ENCODE results near the gene TMEM72.

The TMEM72 gene

GRCh38 chr10:44950326-44951225 is 39.4 kb downstream of the TMEM72 start:
- in situ Hi-C loops (cut with MboI; ENCODE audit: low sequenced_read_pairs): loop anchor here (25.0 kb wide), 1 partner anchor 1538 kb away; the partner anchor contains the start of gene HNRNPF

- in situ Hi-C loops (cut with MboI; ENCODE audit: low sequenced_read_pairs): loop anchor here (25.0 kb wide), 1 partner anchor 1539 kb away; the partner anchor contains the start of gene HNRNPF
These were observed 40.6 kb downstream of the TMEM72 start for GRCh38 chr10:44951576-44952226.

- in situ Hi-C loops (cut with MboI; ENCODE audit: low sequenced_read_pairs): loop anchor here (25.0 kb wide), 1 partner anchor 1541 kb away; the partner anchor contains the start of gene HNRNPF
These were observed 41.7 kb downstream of the TMEM72 start for GRCh38 chr10:44952779-44953231.

DNA sequence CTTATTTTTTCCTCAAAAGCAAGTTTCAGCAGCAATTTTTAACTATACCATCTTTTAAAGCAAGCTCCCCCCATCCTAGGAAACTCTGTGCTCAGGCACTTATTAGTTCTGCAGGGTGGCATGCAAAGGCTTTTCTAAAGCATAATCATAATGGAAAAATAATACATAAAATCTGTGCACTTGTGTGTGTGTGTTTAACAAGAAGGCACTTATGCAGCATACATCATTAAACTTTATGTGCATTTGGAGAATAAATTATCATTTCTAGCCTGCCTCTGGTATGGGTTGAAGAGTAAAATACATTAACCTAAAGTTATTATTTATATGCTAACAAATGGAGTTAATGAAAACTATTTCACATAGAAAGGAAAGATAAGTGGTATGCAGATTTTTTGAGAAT is 42.9 kb downstream of the TMEM72 start:
- in situ Hi-C loops (cut with MboI; ENCODE audit: low sequenced_read_pairs): loop anchor here (25.0 kb wide), 1 partner anchor 1542 kb away; the partner anchor contains the start of gene HNRNPF

DNA sequence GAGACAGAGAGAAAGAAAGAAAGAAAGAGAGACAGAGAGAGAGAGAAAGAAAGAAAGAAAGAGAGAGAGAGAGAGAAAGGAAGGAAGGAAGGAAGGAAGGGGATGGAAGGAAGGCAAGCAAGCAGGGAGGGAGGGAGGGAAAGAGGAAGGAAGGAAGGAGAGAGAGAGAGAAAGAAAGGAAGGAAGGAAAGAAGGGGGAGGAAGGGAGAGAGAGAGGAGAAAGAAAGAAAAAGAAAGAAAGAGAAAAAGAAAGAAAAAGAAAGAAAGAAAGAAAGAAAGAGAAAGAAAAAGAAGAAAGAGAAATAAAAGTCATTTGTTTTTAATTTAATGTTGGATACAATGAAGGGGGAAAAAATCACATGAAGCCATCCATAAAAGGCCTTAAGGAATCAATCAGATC is 43.8 kb downstream of the TMEM72 start:
- in situ Hi-C loops (cut with MboI; ENCODE audit: low sequenced_read_pairs): loop anchor here (25.0 kb wide), 1 partner anchor 1543 kb away; the partner anchor contains the start of gene HNRNPF

DNA sequence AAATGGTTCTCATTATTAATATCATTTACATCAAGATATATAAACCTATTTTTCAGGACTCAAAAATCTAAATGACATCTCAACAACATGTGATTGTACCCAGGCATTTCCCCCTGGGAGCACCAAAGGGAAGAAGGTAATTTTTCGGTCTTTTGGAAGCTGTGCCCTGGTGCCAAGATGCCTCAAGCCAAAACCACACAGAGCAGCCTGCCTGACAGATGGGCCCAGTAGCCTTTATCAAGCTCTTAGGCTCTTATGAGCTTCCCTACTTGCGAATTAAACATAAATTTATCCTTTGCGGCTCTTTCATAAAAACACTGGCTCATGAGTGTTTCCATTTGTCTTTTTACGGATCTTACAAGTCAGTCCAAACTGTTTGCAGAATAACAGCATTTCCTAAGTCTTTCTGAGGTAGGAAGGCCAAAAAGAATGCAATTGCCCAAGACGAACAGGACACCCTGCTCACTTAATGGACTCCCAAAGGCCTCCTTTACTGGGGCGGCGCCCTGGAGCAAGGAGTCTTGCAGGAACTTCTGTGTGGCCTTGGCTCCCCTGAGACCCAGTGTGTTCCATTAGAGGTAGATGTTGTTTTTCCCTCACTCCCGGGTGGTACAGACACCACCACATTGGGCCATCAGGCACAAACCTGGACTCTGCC is 44.4 kb downstream of the TMEM72 start:
- in situ Hi-C loops (cut with MboI; ENCODE audit: low sequenced_read_pairs): loop anchor here (25.0 kb wide), 1 partner anchor 1543 kb away; the partner anchor contains the start of gene HNRNPF

- in situ Hi-C loops (cut with MboI; ENCODE audit: low sequenced_read_pairs): loop anchor here (25.0 kb wide), 1 partner anchor 1544 kb away; the partner anchor contains the start of gene HNRNPF
These were observed 45.1 kb downstream of the TMEM72 start for GRCh38 chr10:44956226-44956625.

DNA sequence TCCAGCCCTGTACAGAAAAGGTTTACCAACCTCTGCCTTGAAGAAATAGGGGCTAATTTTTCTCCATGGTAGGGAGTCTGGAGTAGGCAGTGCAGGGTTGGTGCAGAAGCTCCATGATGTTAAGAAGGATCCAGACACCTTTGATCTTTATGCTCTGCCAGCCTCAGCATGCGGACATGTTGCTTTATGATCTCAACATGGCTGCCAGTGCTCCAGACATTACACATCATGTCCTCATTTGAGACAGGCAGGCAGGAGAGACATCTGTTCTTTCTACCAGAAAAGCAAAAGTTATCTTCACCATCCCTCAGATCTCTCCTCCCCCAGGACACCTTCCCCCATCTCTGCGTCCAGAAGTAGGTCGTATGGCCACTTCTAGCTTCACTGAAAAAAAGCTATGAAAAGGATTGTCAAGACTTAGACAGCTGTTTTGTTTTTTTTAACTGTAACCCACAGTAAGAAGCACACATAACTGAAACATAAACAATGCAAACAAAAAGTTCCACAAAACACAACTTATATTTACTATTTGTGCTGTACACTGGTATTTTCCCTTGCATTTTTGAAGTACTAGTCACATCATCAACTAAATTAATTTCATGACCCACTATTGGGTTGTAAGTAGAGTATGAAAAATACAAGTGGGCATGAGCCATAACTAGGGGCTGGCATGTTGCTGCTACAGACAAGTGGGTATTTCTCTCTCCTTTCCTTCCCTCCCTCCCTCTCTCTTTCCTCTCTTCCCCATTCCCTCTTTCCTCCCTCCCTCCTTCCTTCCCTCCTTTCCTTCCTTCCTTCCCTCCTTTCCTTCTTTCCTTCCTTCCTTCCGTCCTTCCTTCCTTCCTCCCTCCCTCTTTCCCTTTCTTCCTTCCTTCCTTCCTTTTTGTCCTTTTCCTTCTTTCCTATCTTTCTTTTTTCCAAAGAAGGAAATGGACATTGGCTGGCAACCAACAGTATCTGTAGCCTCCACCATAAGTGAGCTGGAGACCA is 45.9 kb downstream of the TMEM72 start:
- in situ Hi-C loops (cut with MboI; ENCODE audit: low sequenced_read_pairs): loop anchor here (25.0 kb wide), 1 partner anchor 1545 kb away; the partner anchor contains the start of gene HNRNPF

GRCh38 chr10:44958196-44958897 is 47.2 kb downstream of the TMEM72 start:
- in situ Hi-C loops (cut with MboI; ENCODE audit: low sequenced_read_pairs): loop anchor here (25.0 kb wide), 1 partner anchor 1546 kb away; the partner anchor contains the start of gene HNRNPF

GRCh38 chr10:44958898-44959246 is 47.7 kb downstream of the TMEM72 start:
- in situ Hi-C loops (cut with MboI; ENCODE audit: low sequenced_read_pairs): loop anchor here (25.0 kb wide), 1 partner anchor 1547 kb away; the partner anchor contains the start of gene HNRNPF

GRCh38 chr10:44959247-44960087 is 48.3 kb downstream of the TMEM72 start, which contains the start of gene RASSF4:
Gene RASSF4 (plus strand): TSS chr10:44959802. CDS start chr10:44970203, 10,401 bp downstream.
- in situ Hi-C loops (cut with MboI; ENCODE audit: low sequenced_read_pairs): loop anchor here (25.0 kb wide), 1 partner anchor 1547 kb away; the partner anchor contains the start of gene HNRNPF

DNA sequence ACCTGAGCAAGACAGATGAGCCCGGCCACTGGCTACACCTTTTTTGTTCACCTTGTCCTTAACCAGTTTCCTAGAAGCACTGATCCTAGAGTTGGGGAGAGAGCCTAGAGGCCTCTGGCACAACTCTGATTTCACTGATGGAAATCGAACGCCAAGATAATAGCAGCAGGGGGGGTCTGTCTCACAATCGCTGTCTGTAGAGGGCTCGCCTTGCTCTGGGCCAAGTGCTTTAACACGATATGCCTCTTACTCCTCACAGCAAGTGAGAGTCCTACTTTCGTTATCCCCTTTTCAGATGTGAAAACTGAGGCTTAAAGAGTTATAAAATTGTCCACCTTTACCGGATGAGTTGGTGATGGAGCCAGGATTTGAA is 48.9 kb downstream of the TMEM72 start:
- in situ Hi-C loops (cut with MboI; ENCODE audit: low sequenced_read_pairs): loop anchor here (25.0 kb wide), 1 partner anchor 1548 kb away; the partner anchor contains the start of gene HNRNPF

GRCh38 chr10:44960482-44961229 is 49.5 kb downstream of the TMEM72 start:
- in situ Hi-C loops (cut with MboI; ENCODE audit: low sequenced_read_pairs): loop anchor here (25.0 kb wide), 1 partner anchor 1548 kb away; the partner anchor contains the start of gene HNRNPF

DNA sequence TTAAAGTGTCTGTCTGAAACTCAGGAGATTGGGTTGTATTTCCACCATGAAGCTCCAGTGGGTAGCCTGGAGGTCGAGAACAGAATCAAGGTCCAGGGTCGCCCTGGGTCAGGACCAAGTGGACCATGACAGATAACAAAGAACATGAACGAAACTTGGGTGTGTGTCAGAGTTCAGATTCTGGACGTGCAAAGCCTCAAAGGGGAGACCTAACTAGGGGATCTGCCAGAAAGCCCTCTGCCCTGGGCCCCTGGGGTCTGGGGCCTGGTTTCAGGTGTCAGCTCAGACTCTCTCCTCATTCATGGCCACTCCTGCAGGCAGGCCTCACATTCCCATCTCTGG is 50.1 kb downstream of the TMEM72 start:
- in situ Hi-C loops (cut with MboI; ENCODE audit: low sequenced_read_pairs): loop anchor here (25.0 kb wide), 1 partner anchor 1549 kb away; the partner anchor contains the start of gene HNRNPF

- in situ Hi-C loops (cut with MboI; ENCODE audit: low sequenced_read_pairs): loop anchor here (25.0 kb wide), 1 partner anchor 1550 kb away; the partner anchor contains the start of gene HNRNPF
These were observed 51.0 kb downstream of the TMEM72 start for GRCh38 chr10:44961931-44962750.
